ENCODE measurements around the gene IL27RA.
A peak's percentile ranks its signal among the peaks of the same experiment; 100 is the strongest.
"Not testable (repeated sequence)": the region's sequence is repeated elsewhere in the genome, so short reads cannot be mapped to it uniquely, and the experiment has no call there.

The IL27RA gene

DNA sequence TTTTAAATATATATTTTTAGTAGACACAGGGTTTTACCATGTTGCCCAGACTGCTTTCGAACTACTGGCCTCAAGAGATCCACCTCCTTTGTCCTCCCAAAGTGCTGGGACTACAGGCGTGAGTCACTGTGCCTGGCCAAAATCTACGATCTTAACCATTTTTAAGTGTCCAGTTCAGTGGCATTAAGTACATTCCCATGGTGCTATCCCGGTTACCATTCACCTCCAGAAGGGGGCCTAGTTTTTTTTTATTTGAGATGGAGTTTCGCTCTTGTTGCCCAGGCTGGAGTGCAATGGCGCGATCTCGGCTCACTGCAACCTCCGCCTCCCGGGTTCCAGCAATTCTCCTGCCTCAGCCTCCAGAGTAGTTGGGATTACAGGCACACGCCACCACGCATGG, 3.6 kb downstream of the IL27RA start:
- not testable (repeated sequence) for H3K9me3 ChIP-seq (ENCODE audit: control insufficient read depth, insufficient read depth, low read length); H3K36me3 ChIP-seq (ENCODE audit: control insufficient read depth, insufficient read depth, low read length); H3K9ac ChIP-seq (ENCODE audit: low read depth, low read length); H3K4me1 ChIP-seq (ENCODE audit: control insufficient read depth, insufficient read depth, low read length); H3K4me3 ChIP-seq (ENCODE audit: low read depth, low read length); H3K27ac ChIP-seq (ENCODE audit: low read depth, low read length); H3K27me3 ChIP-seq (ENCODE audit: control insufficient read depth, insufficient read depth, low read length)

DNA sequence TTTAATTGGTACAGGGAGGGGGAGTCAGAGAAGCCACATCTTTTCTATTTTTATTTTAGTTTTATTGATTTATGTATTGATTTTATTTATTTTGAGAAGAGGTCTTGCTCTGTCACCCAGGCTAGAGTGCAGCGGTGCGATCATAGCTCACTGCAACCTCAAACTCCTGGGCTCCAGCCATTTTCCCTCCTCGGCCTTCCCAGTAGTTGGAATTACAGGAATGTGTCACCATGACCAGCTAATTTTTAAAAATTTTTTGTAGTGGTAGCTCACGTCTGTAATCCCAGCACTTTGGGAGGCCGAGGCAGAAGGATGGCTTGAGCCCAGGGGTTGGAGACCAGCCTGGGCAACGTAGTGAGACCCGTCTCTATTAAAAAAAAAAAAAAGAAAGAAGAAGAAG, 4.1 kb downstream of the IL27RA start:
- Histone ChIP-seq H3K9ac (ENCODE audit: low read depth, low read length) (no peak overlapping the region), H3K9me3 (ENCODE audit: control insufficient read depth, insufficient read depth, low read length) (no peaks in the 10 kb centered on the region), H3K36me3 (ENCODE audit: control insufficient read depth, insufficient read depth, low read length) (no peaks in the 10 kb centered on the region), H3K27me3 (ENCODE audit: control insufficient read depth, insufficient read depth, low read length) (peaks cover 7% of the 10 kb centered on the region; the same call in 1 of the 2 replicates), H3K27ac (ENCODE audit: low read depth, low read length) (no peak overlapping the region), H3K4me1 (ENCODE audit: control insufficient read depth, insufficient read depth, low read length) (no peaks in the 10 kb centered on the region), H3K4me3 (ENCODE audit: low read depth, low read length) (no peak overlapping the region)

DNA sequence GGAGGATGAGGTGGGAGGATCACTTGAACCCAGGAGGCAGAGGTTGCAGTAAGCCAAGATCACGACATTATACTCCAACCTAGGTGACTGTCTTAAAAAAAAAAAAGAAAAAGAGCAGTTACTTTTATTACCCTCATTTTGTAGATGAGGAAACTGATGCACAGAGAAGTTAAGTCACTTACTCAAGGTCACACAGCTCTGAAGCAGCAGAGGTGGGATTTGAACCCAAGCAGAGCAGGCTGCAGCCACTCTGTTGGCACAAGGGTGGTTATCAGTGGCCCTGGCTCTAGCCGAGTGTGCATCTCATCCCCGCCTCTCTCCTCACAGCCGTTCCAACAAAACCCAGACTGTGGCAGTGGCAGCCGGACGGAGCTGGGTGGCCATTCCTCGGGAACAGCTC, 7.6 kb downstream of the IL27RA start:
- H3K9me3 ChIP-seq (ENCODE audit: control insufficient read depth, insufficient read depth, low read length): no peaks in the 10 kb centered on the region
- no peaks in the 10 kb centered on the region for H3K36me3 ChIP-seq (ENCODE audit: control insufficient read depth, insufficient read depth, low read length)
- H3K9ac ChIP-seq (ENCODE audit: low read depth, low read length): no peak overlapping the region
- H3K27me3 ChIP-seq (ENCODE audit: control insufficient read depth, insufficient read depth, low read length): no peaks in the 10 kb centered on the region
- no peaks in the 10 kb centered on the region for H3K4me1 ChIP-seq (ENCODE audit: control insufficient read depth, insufficient read depth, low read length)
- H3K27ac ChIP-seq (ENCODE audit: low read depth, low read length): no peak overlapping the region
- H3K4me3 ChIP-seq (ENCODE audit: low read depth, low read length): no peak overlapping the region

DNA sequence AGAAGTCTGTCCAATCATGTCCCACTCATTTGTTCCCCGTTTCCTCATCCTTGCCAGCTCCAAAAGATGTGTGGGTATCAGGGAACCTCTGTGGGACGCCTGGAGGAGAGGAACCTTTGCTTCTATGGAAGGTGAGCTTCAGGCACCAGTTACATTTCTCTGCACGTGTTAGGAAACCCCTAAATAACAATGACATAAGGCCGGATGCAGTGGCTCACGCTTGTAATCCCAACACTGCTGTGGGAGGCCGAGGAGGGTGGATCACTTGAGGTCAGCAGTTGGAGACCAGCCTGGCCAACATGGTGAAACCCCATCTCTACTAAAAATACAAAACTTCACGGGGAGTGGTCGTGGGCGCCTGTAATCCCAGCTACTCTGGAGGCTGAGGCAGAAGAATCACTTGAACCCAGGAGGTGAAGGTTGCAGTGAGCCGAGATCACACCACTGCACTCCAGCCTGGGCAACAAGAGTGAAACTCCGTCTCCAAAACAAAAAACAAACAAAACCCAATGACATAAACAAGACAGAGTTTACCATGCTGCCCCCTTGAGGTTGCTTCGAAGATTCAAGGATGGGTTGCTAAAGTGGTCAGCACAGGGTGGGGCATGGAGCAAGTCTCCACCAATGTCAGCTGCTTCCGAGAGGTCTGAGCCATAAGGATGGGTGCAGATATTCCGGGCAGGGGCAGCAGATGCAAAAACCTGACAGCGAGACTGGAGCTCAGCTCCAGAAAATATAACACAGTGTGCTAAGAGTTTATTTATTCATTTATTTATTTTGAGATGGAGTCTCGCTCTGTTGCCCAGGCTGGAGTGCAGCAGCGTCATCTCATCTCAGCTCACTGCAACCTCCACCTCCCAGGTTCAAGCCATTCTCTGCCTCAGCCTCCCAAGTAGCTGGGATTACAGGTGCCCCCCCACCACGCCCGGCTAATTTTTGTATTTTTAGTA, 11.4 kb downstream of the IL27RA start:
- not testable (repeated sequence) for H3K9ac ChIP-seq (ENCODE audit: low read depth, low read length); H3K4me3 ChIP-seq (ENCODE audit: low read depth, low read length); H3K27me3 ChIP-seq (ENCODE audit: control insufficient read depth, insufficient read depth, low read length); H3K36me3 ChIP-seq (ENCODE audit: control insufficient read depth, insufficient read depth, low read length); H3K9me3 ChIP-seq (ENCODE audit: control insufficient read depth, insufficient read depth, low read length); H3K4me1 ChIP-seq (ENCODE audit: control insufficient read depth, insufficient read depth, low read length)
- H3K27ac ChIP-seq (ENCODE audit: low read depth, low read length): peak overlapping the region; percentile 55

DNA sequence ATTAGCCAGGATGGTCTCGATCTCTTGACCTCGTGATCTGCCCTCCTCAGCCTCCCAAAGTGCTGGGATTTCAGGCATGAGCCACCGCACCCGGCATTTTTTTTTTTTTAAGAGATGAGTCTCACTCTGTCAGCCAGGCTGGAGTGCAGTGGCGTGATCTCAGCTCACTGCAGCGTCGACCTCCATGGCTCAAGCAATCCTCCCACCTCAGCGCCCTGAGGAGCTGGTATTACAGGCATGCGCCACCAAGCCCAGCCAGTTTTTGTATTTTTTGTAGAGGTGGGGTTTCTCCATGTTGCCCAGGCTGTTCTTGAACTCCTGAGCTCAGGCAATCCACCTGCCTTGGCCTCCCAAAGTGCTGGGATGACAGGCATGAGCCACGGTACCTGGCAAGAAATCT, 16.3 kb downstream of the IL27RA start:
- H3K4me3 ChIP-seq (ENCODE audit: low read depth, low read length); H3K9me3 ChIP-seq (ENCODE audit: control insufficient read depth, insufficient read depth, low read length); H3K36me3 ChIP-seq (ENCODE audit: control insufficient read depth, insufficient read depth, low read length); H3K27me3 ChIP-seq (ENCODE audit: control insufficient read depth, insufficient read depth, low read length); H3K4me1 ChIP-seq (ENCODE audit: control insufficient read depth, insufficient read depth, low read length); H3K9ac ChIP-seq (ENCODE audit: low read depth, low read length); H3K27ac ChIP-seq (ENCODE audit: low read depth, low read length): not testable (repeated sequence)

DNA sequence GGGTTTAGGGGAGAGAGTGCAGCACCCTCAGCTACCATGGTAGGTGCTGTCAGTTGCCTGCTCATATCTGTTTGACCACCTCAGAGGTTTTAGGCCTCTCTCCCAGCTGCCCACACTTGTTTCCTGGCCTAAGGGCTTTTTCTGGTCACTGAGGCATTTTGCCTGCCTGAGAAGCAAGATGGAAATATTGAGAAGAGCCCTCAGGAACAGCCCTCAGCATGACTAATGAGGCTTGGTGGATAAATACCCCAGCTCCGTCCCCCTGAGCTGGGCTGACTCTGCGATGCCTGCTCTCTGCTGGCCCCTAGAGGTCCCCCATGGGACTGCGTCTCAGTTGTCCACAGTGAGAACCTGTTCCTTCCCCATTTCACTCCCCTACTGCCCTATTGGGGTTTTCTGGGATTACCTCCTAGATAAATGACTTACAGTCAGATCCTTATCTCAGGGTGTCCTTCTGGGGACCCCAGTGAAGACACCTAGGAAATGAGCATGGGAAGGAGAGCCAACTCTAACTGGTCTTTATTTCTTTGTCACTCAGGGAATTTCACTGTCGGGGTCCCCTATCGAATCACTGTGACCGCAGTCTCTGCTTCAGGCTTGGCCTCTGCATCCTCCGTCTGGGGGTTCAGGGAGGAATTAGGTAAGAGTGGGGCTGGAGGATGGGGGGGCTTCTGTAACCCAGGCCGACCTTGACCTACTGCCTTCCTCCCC, 17.0 kb downstream of the IL27RA start:
- Histone ChIP-seq H3K36me3 (ENCODE audit: control insufficient read depth, insufficient read depth, low read length) (peaks cover 4% of the 10 kb centered on the region; the same call in 1 of the 2 replicates), H3K4me1 (ENCODE audit: control insufficient read depth, insufficient read depth, low read length) (no peaks in the 10 kb centered on the region), H3K27me3 (ENCODE audit: control insufficient read depth, insufficient read depth, low read length) (no peaks in the 10 kb centered on the region), H3K9ac (ENCODE audit: low read depth, low read length) (no peak overlapping the region), H3K4me3 (ENCODE audit: low read depth, low read length) (no peak overlapping the region), H3K9me3 (ENCODE audit: control insufficient read depth, insufficient read depth, low read length) (no peaks in the 10 kb centered on the region), H3K27ac (ENCODE audit: low read depth, low read length) (no peak overlapping the region)

DNA sequence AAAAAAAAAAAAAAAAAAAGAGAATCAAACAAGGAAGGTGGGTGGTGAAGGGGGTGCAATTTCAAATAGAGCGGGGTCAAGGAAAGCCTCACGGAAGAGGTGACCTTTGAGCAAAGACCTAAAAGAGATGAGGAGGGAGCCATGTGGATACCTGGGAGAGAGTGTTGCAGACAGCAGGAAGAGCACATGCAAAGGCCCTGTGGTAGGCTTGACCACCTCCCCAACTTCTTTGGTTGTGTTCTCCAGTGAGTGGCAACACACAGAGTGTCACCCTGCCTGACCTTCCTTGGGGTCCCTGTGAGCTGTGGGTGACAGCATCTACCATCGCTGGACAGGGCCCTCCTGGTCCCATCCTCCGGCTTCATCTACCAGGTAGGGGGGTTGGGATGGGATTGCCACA, 18.9 kb downstream of the IL27RA start:
- Histone ChIP-seq H3K9ac (ENCODE audit: low read depth, low read length) (no peak overlapping the region), H3K27me3 (ENCODE audit: control insufficient read depth, insufficient read depth, low read length) (no peaks in the 10 kb centered on the region), H3K27ac (ENCODE audit: low read depth, low read length) (no peak overlapping the region), H3K9me3 (ENCODE audit: control insufficient read depth, insufficient read depth, low read length) (no peaks in the 10 kb centered on the region), H3K4me3 (ENCODE audit: low read depth, low read length) (no peak overlapping the region), H3K36me3 (ENCODE audit: control insufficient read depth, insufficient read depth, low read length) (peaks cover 4% of the 10 kb centered on the region; the same call in 1 of the 2 replicates), H3K4me1 (ENCODE audit: control insufficient read depth, insufficient read depth, low read length) (no peaks in the 10 kb centered on the region)

DNA sequence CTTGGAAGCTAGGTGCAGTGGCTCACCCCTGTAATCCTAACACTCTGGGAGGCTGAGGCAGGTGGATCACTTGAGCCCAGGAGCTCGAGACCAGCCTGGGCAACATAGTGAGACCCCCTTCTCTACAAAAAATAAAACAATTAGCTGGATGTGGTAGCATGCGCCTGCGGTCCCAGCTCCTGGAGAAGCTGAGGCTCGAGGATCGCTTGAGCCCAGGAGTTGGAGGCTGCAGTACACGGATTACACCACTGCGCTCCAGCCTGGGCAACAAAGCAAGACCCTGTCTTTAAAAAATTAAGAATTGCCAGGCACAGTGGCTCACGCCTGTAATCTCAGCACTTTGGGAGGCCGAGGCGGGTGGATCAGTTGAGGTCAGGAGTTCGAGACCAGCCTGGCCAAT, 19.4 kb downstream of the IL27RA start:
- not testable (repeated sequence) for H3K4me3 ChIP-seq (ENCODE audit: low read depth, low read length); H3K27me3 ChIP-seq (ENCODE audit: control insufficient read depth, insufficient read depth, low read length); H3K36me3 ChIP-seq (ENCODE audit: control insufficient read depth, insufficient read depth, low read length); H3K9ac ChIP-seq (ENCODE audit: low read depth, low read length); H3K9me3 ChIP-seq (ENCODE audit: control insufficient read depth, insufficient read depth, low read length); H3K4me1 ChIP-seq (ENCODE audit: control insufficient read depth, insufficient read depth, low read length); H3K27ac ChIP-seq (ENCODE audit: low read depth, low read length)

DNA sequence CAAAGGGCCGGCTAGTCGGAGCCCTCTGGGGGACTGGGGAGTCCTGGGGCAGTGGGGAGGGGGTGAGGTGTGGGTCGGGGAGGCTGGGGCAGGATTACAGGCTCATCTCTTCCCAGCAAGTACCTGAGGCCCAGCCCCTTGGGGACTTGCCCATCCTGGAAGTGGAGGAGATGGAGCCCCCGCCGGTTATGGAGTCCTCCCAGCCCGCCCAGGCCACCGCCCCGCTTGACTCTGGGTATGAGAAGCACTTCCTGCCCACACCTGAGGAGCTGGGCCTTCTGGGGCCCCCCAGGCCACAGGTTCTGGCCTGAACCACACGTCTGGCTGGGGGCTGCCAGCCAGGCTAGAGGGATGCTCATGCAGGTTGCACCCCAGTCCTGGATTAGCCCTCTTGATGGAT, 20.4 kb downstream of the IL27RA start:
- Histone ChIP-seq H3K27me3 (ENCODE audit: control insufficient read depth, insufficient read depth, low read length) (no peaks in the 10 kb centered on the region), H3K36me3 (ENCODE audit: control insufficient read depth, insufficient read depth, low read length) (peaks cover 4% of the 10 kb centered on the region; the same call in 1 of the 2 replicates), H3K9me3 (ENCODE audit: control insufficient read depth, insufficient read depth, low read length) (no peaks in the 10 kb centered on the region), H3K27ac (ENCODE audit: low read depth, low read length) (no peak overlapping the region), H3K4me1 (ENCODE audit: control insufficient read depth, insufficient read depth, low read length) (no peaks in the 10 kb centered on the region), H3K4me3 (ENCODE audit: low read depth, low read length) (no peak overlapping the region), H3K9ac (ENCODE audit: low read depth, low read length) (no peak overlapping the region)

DNA sequence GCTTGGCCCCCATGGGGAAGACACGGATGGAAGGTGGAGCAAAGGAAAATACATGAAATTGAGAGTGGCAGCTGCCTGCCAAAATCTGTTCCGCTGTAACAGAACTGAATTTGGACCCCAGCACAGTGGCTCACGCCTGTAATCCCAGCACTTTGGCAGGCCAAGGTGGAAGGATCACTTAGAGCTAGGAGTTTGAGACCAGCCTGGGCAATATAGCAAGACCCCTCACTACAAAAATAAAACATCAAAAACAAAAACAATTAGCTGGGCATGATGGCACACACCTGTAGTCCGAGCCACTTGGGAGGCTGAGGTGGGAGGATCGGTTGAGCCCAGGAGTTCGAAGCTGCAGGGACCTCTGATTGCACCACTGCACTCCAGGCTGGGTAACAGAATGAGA, 20.9 kb downstream of the IL27RA start:
- H3K27ac ChIP-seq (ENCODE audit: low read depth, low read length): no peak overlapping the region
- no peaks in the 10 kb centered on the region for H3K27me3 ChIP-seq (ENCODE audit: control insufficient read depth, insufficient read depth, low read length)
- H3K9me3 ChIP-seq (ENCODE audit: control insufficient read depth, insufficient read depth, low read length): no peaks in the 10 kb centered on the region
- no peak overlapping the region for H3K4me3 ChIP-seq (ENCODE audit: low read depth, low read length)
- no peak overlapping the region for H3K9ac ChIP-seq (ENCODE audit: low read depth, low read length)
- H3K4me1 ChIP-seq (ENCODE audit: control insufficient read depth, insufficient read depth, low read length): no peaks in the 10 kb centered on the region
- peaks cover 4% of the 10 kb centered on the region; the same call in 1 of the 2 replicates for H3K36me3 ChIP-seq (ENCODE audit: control insufficient read depth, insufficient read depth, low read length)

DNA sequence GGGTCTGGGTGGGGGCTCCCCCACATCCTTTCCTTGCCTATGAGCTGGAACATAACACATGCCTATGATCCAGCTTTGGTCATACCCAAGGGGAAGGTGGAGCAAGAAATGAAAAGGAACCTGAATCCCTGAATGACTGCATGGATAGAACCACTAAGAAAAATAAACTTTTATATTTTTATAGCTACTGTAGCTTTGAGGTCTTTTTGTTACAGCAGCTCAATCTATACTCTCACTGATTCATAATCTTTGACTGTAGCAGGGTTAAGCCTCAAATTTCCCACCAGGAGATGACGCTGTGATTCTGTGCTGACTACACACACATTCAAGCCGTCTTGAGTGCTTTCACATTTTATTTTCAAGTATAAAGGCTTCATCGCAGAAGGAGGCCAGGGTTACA, 21.5 kb downstream of the IL27RA start:
- no peaks in the 10 kb centered on the region for H3K9me3 ChIP-seq (ENCODE audit: control insufficient read depth, insufficient read depth, low read length)
- H3K9ac ChIP-seq (ENCODE audit: low read depth, low read length): no peak overlapping the region
- no peak overlapping the region for H3K27ac ChIP-seq (ENCODE audit: low read depth, low read length)
- H3K36me3 ChIP-seq (ENCODE audit: control insufficient read depth, insufficient read depth, low read length): peaks cover 4% of the 10 kb centered on the region; the same call in 1 of the 2 replicates
- H3K4me3 ChIP-seq (ENCODE audit: low read depth, low read length): no peak overlapping the region
- no peaks in the 10 kb centered on the region for H3K4me1 ChIP-seq (ENCODE audit: control insufficient read depth, insufficient read depth, low read length)
- peaks cover 1% of the 10 kb centered on the region for H3K27me3 ChIP-seq (ENCODE audit: control insufficient read depth, insufficient read depth, low read length)

All from HUES48 (cell line).